ENCODE measurements around the gene IL20. TPM values are rescaled to one million over a fixed set of nuclear protein-coding genes. Genes with fewer than 3 reads are reported as not detected.
A peak's percentile ranks its signal among the peaks of the same experiment; 100 is the strongest.

IL20 gene
- total RNA-seq, 1 donor from 2014 or later = not detected

- TF ChIP-seq CTCF (IDR thresholded peaks at IDR 0.05) = no peak
- H3K4me1 Mint-ChIP-seq (ENCODE audit: unreplicated experiment) = no peaks in the 10 kb centered on the region
- H3K36me3 Mint-ChIP-seq (ENCODE audit: unreplicated experiment) = no peaks in the 10 kb centered on the region
- H3K27me3 Mint-ChIP-seq (ENCODE audit: unreplicated experiment) = peaks cover 28% of the 10 kb centered on the region
- DNase-seq (ENCODE audit: extremely low spot score, unreplicated experiment) = no peak
- H3K9me3 Mint-ChIP-seq (ENCODE audit: unreplicated experiment) = peaks cover 18% of the 10 kb centered on the region
- no peak overlapping the region for H3K27ac Mint-ChIP-seq (ENCODE audit: unreplicated experiment)
- H3K4me3 Mint-ChIP-seq (ENCODE audit: unreplicated experiment) = no peak overlapping the region
Measured at GRCh38 chr1:206855859-206856258, 9.6 kb upstream of the IL20 start.

- no peak overlapping the region for H3K27ac Mint-ChIP-seq (ENCODE audit: unreplicated experiment)
- no peak overlapping the region for H3K4me3 Mint-ChIP-seq (ENCODE audit: unreplicated experiment)
- peaks cover 12% of the 10 kb centered on the region for H3K9me3 Mint-ChIP-seq (ENCODE audit: unreplicated experiment)
- no peaks in the 10 kb centered on the region for H3K36me3 Mint-ChIP-seq (ENCODE audit: unreplicated experiment)
- H3K4me1 Mint-ChIP-seq (ENCODE audit: unreplicated experiment) = no peaks in the 10 kb centered on the region
- no peak for DNase-seq (ENCODE audit: extremely low spot score, unreplicated experiment)
- peaks cover 26% of the 10 kb centered on the region for H3K27me3 Mint-ChIP-seq (ENCODE audit: unreplicated experiment)
- no peak for TF ChIP-seq CTCF (IDR thresholded peaks at IDR 0.05)
Measured at GRCh38 chr1:206856674-206857464, 8.6 kb upstream of the IL20 start.

DNA sequence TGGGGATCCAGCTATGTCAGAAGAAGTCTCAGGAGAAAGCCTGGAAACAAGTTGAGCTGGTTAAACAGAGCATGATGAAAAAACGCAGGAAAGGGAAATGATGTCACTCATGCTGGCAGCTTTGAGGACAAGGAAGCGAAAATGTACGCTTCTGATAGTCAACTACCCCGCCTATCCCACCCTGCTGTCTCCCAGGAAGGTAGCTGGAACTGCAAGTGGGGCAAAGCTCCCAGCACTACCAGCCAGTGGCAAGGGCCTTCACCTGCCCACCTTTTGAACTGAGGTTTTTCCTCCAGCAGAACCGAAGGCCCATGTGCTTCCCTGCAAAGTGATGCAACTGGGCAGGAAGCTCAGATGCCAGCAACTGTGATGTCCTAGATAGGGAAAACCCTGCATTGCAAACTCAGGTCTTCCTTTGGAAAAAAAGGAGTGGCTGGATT, 6.3 kb upstream of the IL20 start:
- H3K4me1 Mint-ChIP-seq (ENCODE audit: unreplicated experiment) = no peaks in the 10 kb centered on the region
- H3K4me3 Mint-ChIP-seq (ENCODE audit: unreplicated experiment) = no peak overlapping the region
- no peaks in the 10 kb centered on the region for H3K9me3 Mint-ChIP-seq (ENCODE audit: unreplicated experiment)
- H3K36me3 Mint-ChIP-seq (ENCODE audit: unreplicated experiment) = no peaks in the 10 kb centered on the region
- H3K27ac Mint-ChIP-seq (ENCODE audit: unreplicated experiment) = no peak overlapping the region
- DNase-seq (ENCODE audit: extremely low spot score, unreplicated experiment) = peak; percentile 19
- no peak for TF ChIP-seq CTCF (IDR thresholded peaks at IDR 0.05)
- peaks cover 32% of the 10 kb centered on the region for H3K27me3 Mint-ChIP-seq (ENCODE audit: unreplicated experiment)

GRCh38 chr1:206860165-206860564, 5.3 kb upstream of the IL20 start:
- H3K36me3 Mint-ChIP-seq (ENCODE audit: unreplicated experiment) = no peaks in the 10 kb centered on the region
- DNase-seq (ENCODE audit: extremely low spot score, unreplicated experiment) = no peak
- H3K27ac Mint-ChIP-seq (ENCODE audit: unreplicated experiment) = no peak overlapping the region
- H3K9me3 Mint-ChIP-seq (ENCODE audit: unreplicated experiment) = no peaks in the 10 kb centered on the region
- H3K27me3 Mint-ChIP-seq (ENCODE audit: unreplicated experiment) = peaks cover 32% of the 10 kb centered on the region
- TF ChIP-seq CTCF (IDR thresholded peaks at IDR 0.05) = no peak
- H3K4me1 Mint-ChIP-seq (ENCODE audit: unreplicated experiment) = no peaks in the 10 kb centered on the region
- no peak overlapping the region for H3K4me3 Mint-ChIP-seq (ENCODE audit: unreplicated experiment)

GRCh38 chr1:206863266-206863665, 2.2 kb upstream of the IL20 start:
- no peak overlapping the region for H3K27ac Mint-ChIP-seq (ENCODE audit: unreplicated experiment)
- no peaks in the 10 kb centered on the region for H3K36me3 Mint-ChIP-seq (ENCODE audit: unreplicated experiment)
- no peaks in the 10 kb centered on the region for H3K9me3 Mint-ChIP-seq (ENCODE audit: unreplicated experiment)
- no peak for TF ChIP-seq CTCF (IDR thresholded peaks at IDR 0.05)
- peaks cover 44% of the 10 kb centered on the region for H3K27me3 Mint-ChIP-seq (ENCODE audit: unreplicated experiment)
- no peak for DNase-seq (ENCODE audit: extremely low spot score, unreplicated experiment)
- H3K4me3 Mint-ChIP-seq (ENCODE audit: unreplicated experiment) = no peak overlapping the region
- no peaks in the 10 kb centered on the region for H3K4me1 Mint-ChIP-seq (ENCODE audit: unreplicated experiment)
